OCI-LY1 (cell line): ENCODE results near the gene NUMBL.

Experiments
- H2AFZ ChIP-seq: fragments of 200-600 bp; sonication (generic), shearing (Covaris generic); 2 replicates; pipeline ENCODE4 v1.6.0; 2014; ENCODE audit warnings: antibody characterized with exemption, mild to moderate bottlenecking, low read length
- H3F3A ChIP-seq: fragments of 200-600 bp; sonication (generic), shearing (Covaris generic); 2 replicates; pipeline ENCODE4 v1.6.0; 2014; ENCODE audit warnings: mild to moderate bottlenecking, antibody characterized with exemption, low read length, moderate library complexity; ENCODE audit not compliant: insufficient read depth
- H3K27ac ChIP-seq: fragments of 200-600 bp; sonication (generic); 2 replicates; pipeline ENCODE4 v1.5.1; 2014; ENCODE audit warnings: low read length, mixed run types, mild to moderate bottlenecking, low read depth; ENCODE audit not compliant: poor library complexity, severe bottlenecking
- H3K27me3 ChIP-seq: fragments of 200-600 bp; sonication (generic); 2 replicates; pipeline ENCODE4 v1.6.0; 2014; ENCODE audit warnings: antibody characterized with exemption, mild to moderate bottlenecking, low read length, moderate library complexity; ENCODE audit not compliant: insufficient read depth
- H3K36me3 ChIP-seq: fragments of 200-600 bp; sonication (generic); 2 replicates; pipeline ENCODE4 v1.6.1; 2014; ENCODE audit warnings: mild to moderate bottlenecking, antibody characterized with exemption, low read length, moderate library complexity, mixed read lengths; ENCODE audit not compliant: insufficient read depth
- H3K4me1 ChIP-seq: fragments of 200-600 bp; sonication (generic); 2 replicates; pipeline ENCODE4 v1.5.1; 2014; ENCODE audit warnings: mild to moderate bottlenecking, low read length, moderate library complexity; ENCODE audit not compliant: insufficient read depth, severe bottlenecking
- H3K4me2 ChIP-seq: fragments of 200-600 bp; sonication (generic), shearing (Covaris generic); 2 replicates; pipeline ENCODE4 v1.6.1; 2014; ENCODE audit warnings: low read length
- H3K4me3 ChIP-seq: fragments of 200-600 bp; sonication (generic); 2 replicates; pipeline ENCODE4 v1.5.1; 2014; ENCODE audit warnings: low read length, low read depth, mild to moderate bottlenecking, mixed read lengths; ENCODE audit not compliant: poor library complexity, severe bottlenecking
- H3K79me2 ChIP-seq: fragments of 200-600 bp; shearing (Covaris generic); 2 replicates; pipeline ENCODE4 v1.6.1; 2016; ENCODE audit warnings: mixed run types, low read length, mixed read lengths; ENCODE audit not compliant: insufficient read depth
- H3K9ac ChIP-seq: fragments of 200-600 bp; sonication (generic), shearing (Covaris generic); 2 replicates; pipeline ENCODE4 v1.6.1; 2014; ENCODE audit warnings: mild to moderate bottlenecking, low read length, mixed read lengths
- H3K9me2 ChIP-seq: fragments of 200-600 bp; sonication (generic), shearing (Covaris generic); 2 replicates; pipeline ENCODE4 v1.6.1; 2014; ENCODE audit warnings: low read depth, mild to moderate bottlenecking, low read length, mixed read lengths
- H3K9me3 ChIP-seq: fragments of 200-600 bp; shearing (Covaris generic); 2 replicates; pipeline ENCODE4 v1.6.1; 2014; ENCODE audit warnings: low read length, mixed read lengths
- H4K20me1 ChIP-seq: fragments of 200-600 bp; sonication (generic), shearing (Covaris generic); 2 replicates; pipeline ENCODE4 v1.6.0; 2016; ENCODE audit warnings: mild to moderate bottlenecking, low read length; ENCODE audit not compliant: insufficient read depth
- CTCF ChIP-seq: fragments of 200-600 bp; sonication (generic), shearing (Covaris generic); IDR thresholded peaks from 2 replicates; pipeline ENCODE4 v1.5.1; 2017; ENCODE audit warnings: mild to moderate bottlenecking, antibody characterized with exemption, low read length, moderate library complexity, mixed read lengths
- EZH2 ChIP-seq: fragments of 200-600 bp; sonication (generic), shearing (Covaris generic); IDR thresholded peaks from 2 replicates; pipeline ENCODE4 v1.8.0; 2017; ENCODE audit warnings: borderline replicate concordance, mixed run types, mild to moderate bottlenecking, antibody characterized with exemption, low read length, moderate library complexity, mixed read lengths

The NUMBL gene

GRCh38 chr19:40617961-40618360 lies 72.5 kb downstream of the NUMBL start:
- H3K27me3 ChIP-seq = no peaks in the 10 kb centered on the region
- no peaks in the 10 kb centered on the region for H3K79me2 ChIP-seq
- H3K27ac ChIP-seq = no peak overlapping the region
- H3K9ac ChIP-seq = no peak overlapping the region
- H4K20me1 ChIP-seq = no peaks in the 10 kb centered on the region
- H3K4me2 ChIP-seq = no peak overlapping the region
- no peak overlapping the region for H2AFZ ChIP-seq
- no peaks in the 10 kb centered on the region for H3F3A ChIP-seq
- no peaks in the 10 kb centered on the region for H3K9me2 ChIP-seq
- H3K4me3 ChIP-seq = no peak overlapping the region
- H3K9me3 ChIP-seq = no peaks in the 10 kb centered on the region
- TF ChIP-seq EZH2 (no peak), CTCF (no peak)
- H3K4me1 ChIP-seq = peaks cover 13% of the 10 kb centered on the region
- H3K36me3 ChIP-seq = peaks cover 59% of the 10 kb centered on the region

DNA sequence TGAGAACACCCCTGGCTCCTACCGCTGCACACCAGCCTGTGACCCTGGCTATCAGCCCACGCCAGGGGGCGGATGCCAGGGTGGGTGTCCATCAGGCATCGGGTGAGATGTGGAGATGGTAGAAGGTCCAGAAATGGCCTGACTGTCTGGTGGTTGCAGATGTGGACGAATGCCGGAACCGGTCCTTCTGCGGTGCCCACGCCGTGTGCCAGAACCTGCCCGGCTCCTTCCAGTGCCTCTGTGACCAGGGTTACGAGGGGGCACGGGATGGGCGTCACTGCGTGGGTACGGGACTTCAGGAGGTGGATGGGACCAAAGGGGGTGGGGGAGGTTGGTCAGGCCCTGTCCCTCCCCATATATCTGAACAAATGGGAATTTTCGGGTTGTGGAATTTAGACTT lies 73.5 kb downstream of the NUMBL start:
- Histone ChIP-seq H3K9me2 (no peaks in the 10 kb centered on the region), H3K9ac (no peak overlapping the region), H4K20me1 (no peaks in the 10 kb centered on the region), H3K4me2 (no peak overlapping the region), H3K27me3 (no peaks in the 10 kb centered on the region), H3K36me3 (peaks cover 52% of the 10 kb centered on the region), H3K9me3 (no peaks in the 10 kb centered on the region), H3F3A (no peaks in the 10 kb centered on the region), H3K27ac (no peak overlapping the region), H2AFZ (no peak overlapping the region), H3K4me1 (peaks cover 14% of the 10 kb centered on the region), H3K4me3 (no peak overlapping the region), H3K79me2 (no peaks in the 10 kb centered on the region)
- TF ChIP-seq EZH2 (no peak), CTCF (no peak)

DNA sequence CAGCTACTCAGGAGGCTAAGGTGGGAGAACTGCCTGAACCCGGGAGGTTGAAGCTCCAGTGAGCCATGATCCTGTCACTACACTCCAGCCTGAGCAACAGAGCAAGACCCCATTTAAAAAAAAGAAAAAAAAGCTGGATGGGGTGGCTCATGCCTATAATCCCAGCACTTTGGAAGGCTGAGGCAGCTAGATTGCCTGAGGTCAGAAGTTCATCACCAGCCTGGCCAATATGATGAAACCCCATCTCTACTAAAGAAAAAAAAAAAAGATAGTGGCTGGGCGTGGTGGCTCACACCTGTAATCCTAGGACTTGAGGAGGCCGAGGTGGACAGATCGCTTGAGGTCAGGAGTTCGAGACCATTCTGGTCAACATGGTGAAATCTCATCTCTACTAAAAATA lies 74.3 kb downstream of the NUMBL start:
- no peaks in the 10 kb centered on the region for H3K27me3 ChIP-seq
- H3K36me3 ChIP-seq = peaks cover 44% of the 10 kb centered on the region
- no peak overlapping the region for H3K9ac ChIP-seq
- no peaks in the 10 kb centered on the region for H3F3A ChIP-seq
- no peaks in the 10 kb centered on the region for H3K9me3 ChIP-seq
- no peaks in the 10 kb centered on the region for H3K79me2 ChIP-seq
- H3K4me1 ChIP-seq = peaks cover 22% of the 10 kb centered on the region
- H3K27ac ChIP-seq = no peak overlapping the region
- no peak overlapping the region for H2AFZ ChIP-seq
- no peaks in the 10 kb centered on the region for H3K9me2 ChIP-seq
- TF ChIP-seq CTCF (no peak), EZH2 (no peak)
- H3K4me3 ChIP-seq = no peak overlapping the region
- H4K20me1 ChIP-seq = no peaks in the 10 kb centered on the region
- no peak overlapping the region for H3K4me2 ChIP-seq
